PFSK-1 (cell line): ENCODE data around the gene SLC4A8.

Source experiments
- POLR2AphosphoS5 ChIP-seq: IDR thresholded peaks from 2 replicates; pipeline ENCODE4 v1.6.1; 2012; ENCODE audit warnings: low read depth, mild to moderate bottlenecking, control low read depth, low read length, moderate library complexity
- REST ChIP-seq, 2 experiments: IDR thresholded peaks; 2 replicates each; pipeline versions ENCODE4 v1.6.1 to v1.8.0; 2011 to 2012; ENCODE audit warnings: low read depth in 2 of 2, low read length in 2 of 2, control low read depth in 1 of 2, inconsistent platforms in 1 of 2, mild to moderate bottlenecking in 1 of 2, moderate library complexity in 1 of 2; ENCODE audit not compliant: insufficient read depth in 1 of 2
- SIN3A ChIP-seq: IDR thresholded peaks from 2 replicates; pipeline ENCODE4 v1.6.1; 2012; ENCODE audit warnings: mild to moderate bottlenecking, low read length, moderate library complexity, borderline replicate concordance; ENCODE audit not compliant: insufficient read depth
- TAF1 ChIP-seq: IDR thresholded peaks from 2 replicates; pipeline ENCODE4 v1.6.1; 2012; ENCODE audit warnings: low read length, control low read depth, borderline replicate concordance; ENCODE audit not compliant: insufficient read depth

GRCh38 chr12:51519755-51520154 is 95.1 kb downstream of the SLC4A8 start:
- TF ChIP-seq POLR2AphosphoS5 (no peak), TAF1 (no peak), SIN3A (no peak), REST (IDR thresholded peaks at IDR 0.05; ENCODE audit: insufficient read depth in 1 of 2, low read depth in 2 of 2, low read length in 2 of 2) (no peak)
